Measurements from ENCODE around the gene OR2S2. TPM values are rescaled to one million over a fixed set of nuclear protein-coding genes. Genes with fewer than 3 reads are reported as not detected.

Gene OR2S2
- total RNA-seq, 1 experiment from 2014 or later, result not detected

DNA sequence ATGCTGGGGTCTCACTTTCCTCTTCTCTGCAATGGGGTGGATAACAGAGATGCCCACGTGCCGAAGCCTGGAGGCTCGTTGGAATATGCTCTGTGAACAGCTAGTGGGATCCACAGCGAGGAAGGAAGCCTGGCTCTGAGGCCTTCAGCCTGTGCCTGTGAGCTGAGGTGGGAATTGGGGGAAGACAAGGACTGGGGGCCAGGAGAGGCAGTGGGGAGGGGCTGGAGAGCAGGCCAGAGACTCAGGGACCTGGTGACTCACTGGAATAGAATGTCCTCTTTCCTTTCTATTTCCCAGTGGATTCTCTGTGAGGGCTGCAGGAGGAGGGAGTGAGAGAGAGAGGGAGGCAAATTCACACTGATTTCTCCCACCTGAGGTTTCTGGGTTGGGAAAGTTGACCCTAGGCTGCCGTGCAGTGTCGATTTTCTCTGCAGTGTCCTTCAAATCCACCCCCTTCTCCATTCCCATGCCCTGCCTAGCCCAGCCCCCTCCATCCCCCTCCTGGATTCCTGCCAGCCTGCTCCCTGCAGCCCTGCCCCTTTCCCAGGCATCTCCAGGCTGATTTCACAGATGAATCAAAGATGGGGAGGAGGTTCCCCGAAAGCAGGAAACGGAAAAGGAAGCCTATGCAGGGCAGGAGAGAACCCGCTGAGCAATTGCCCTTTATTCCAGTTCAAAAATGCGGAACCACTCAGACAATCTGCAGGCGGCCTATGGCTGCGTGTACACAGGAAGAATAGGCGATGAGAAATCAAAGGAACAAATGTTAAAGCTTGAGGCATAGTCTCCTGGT is 50.0 kb downstream of the OR2S2 start:
- no peaks in the 10 kb centered on the region for H3K27me3 Mint-ChIP-seq (ENCODE audit: insufficient read depth, unreplicated experiment)

More for the DNA sequence above, 50.0 kb downstream of the OR2S2 start:
- TF ChIP-seq CTCF (IDR thresholded peaks at IDR 0.05; ENCODE audit: insufficient read depth in 1 of 2, low read depth in 1 of 2, low read length in 1 of 2, severe bottlenecking in 1 of 2, unreplicated experiment in 1 of 2), result no peak
- ChIA-PET CTCF (no interaction called here), POLR2A (no interaction called here)
- Histone ChIP-seq H3K4me1 (peaks cover 34% of the 10 kb centered on the region), H3K27me3 (replicated peaks; ENCODE audit: control insufficient read depth, insufficient read depth, low read length) (no peaks in the 10 kb centered on the region), H3K9me3 (no peaks in the 10 kb centered on the region), H3K4me3 (ENCODE audit: low read depth, low read length) (no peak overlapping the region), H3K36me3 (ENCODE audit: control insufficient read depth, insufficient read depth, low read length) (no peaks in the 10 kb centered on the region)
- Mint-ChIP-seq H3K9me3 (ENCODE audit: unreplicated experiment) (no peaks in the 10 kb centered on the region), H3K36me3 (ENCODE audit: insufficient read depth, unreplicated experiment) (no peaks in the 10 kb centered on the region), H3K4me1 (ENCODE audit: low read depth, unreplicated experiment) (peaks cover 2% of the 10 kb centered on the region), H3K27ac (ENCODE audit: unreplicated experiment) (peak overlapping the region; percentile 9), H3K4me3 (ENCODE audit: unreplicated experiment) (no peak overlapping the region)
- intact Hi-C loops (cut with micrococcal nuclease; ENCODE audit: unreplicated experiment), result loop anchor here (2.0 kb wide), 1 partner anchor 37 kb away; no protein-coding TSS in a partner anchor
- no peak for DNase-seq
- no TSS peak for BruUV-seq (replicated peaks)

Other genes with a start within 250 kb of the OR2S2 start
- gene TLN1, start 226.0 kb downstream of the OR2S2 start, total RNA-seq (2022), result 147 and 165 TPM in 2 replicates
- gene CREB3, start 225.5 kb downstream of the OR2S2 start, total RNA-seq (2022), result 50.4 and 54.1 TPM in 2 replicates
- gene GBA2, start 208.9 kb downstream of the OR2S2 start, total RNA-seq (2022), result 108 and 111 TPM in 2 replicates
- gene RGP1, start 208.9 kb downstream of the OR2S2 start, total RNA-seq (2022), result 25.0 and 27.1 TPM in 2 replicates
- gene MSMP, start 203.9 kb downstream of the OR2S2 start, total RNA-seq (2022), result not detected in 2 replicates
- gene NPR2, start 166.6 kb downstream of the OR2S2 start, total RNA-seq (2022), result 40.5 and 44.1 TPM in 2 replicates
- gene SPAG8, start 145.9 kb downstream of the OR2S2 start, total RNA-seq (2022), result 0.19 and 0.29 TPM in 2 replicates
- 88.0 and 110 TPM in 2 replicates for gene HINT2, start 143.1 kb downstream of the OR2S2 start, total RNA-seq (2022)
- not detected in 2 replicates for gene FAM221B, start 129.4 kb downstream of the OR2S2 start, total RNA-seq (2022)
- gene TMEM8B, start 128.9 kb downstream of the OR2S2 start, total RNA-seq (2022), result 4.8 and 4.9 TPM in 2 replicates
- not detected in 2 replicates for gene OR13J1, start 87.8 kb downstream of the OR2S2 start, total RNA-seq (2022)
- gene HRCT1, start 52.0 kb downstream of the OR2S2 start, total RNA-seq (2022), result not detected in 2 replicates
- gene SPAAR, start 48.7 kb downstream of the OR2S2 start, total RNA-seq (2022), result not detected in 2 replicates
- gene RECK, start 78.8 kb upstream of the OR2S2 start, total RNA-seq (2022), result 1.1 and 1.8 TPM in 2 replicates
- 1.6 and 1.9 TPM in 2 replicates for gene GLIPR2, start 178.6 kb upstream of the OR2S2 start, total RNA-seq (2022)
- not detected in 2 replicates for gene CCIN, start 211.2 kb upstream of the OR2S2 start, total RNA-seq (2022)
- 256 and 269 TPM in 2 replicates for gene CLTA, start 232.8 kb upstream of the OR2S2 start, total RNA-seq (2022)

All from Caco-2 (cell line).